ENCODE measurements around the gene RUNX1.

Gene RUNX1

GRCh38 chr21:34870246-34870645 lies 178.9 kb downstream of the RUNX1 start:
- Histone ChIP-seq H3K27me3 (replicated peaks; ENCODE audit: control insufficient read depth, insufficient read depth, low read length, poor library complexity, severe bottlenecking) (no peaks in the 10 kb centered on the region), H3K27ac (ENCODE audit: insufficient read depth, low read length, poor library complexity, severe bottlenecking) (no peak overlapping the region), H3K36me3 (ENCODE audit: control insufficient read depth, insufficient read depth, low read length) (peaks cover 62% of the 10 kb centered on the region), H3K4me3 (ENCODE audit: insufficient read depth, low read depth, low read length, poor library complexity, severe bottlenecking) (no peak overlapping the region), H3K4me1 (ENCODE audit: control insufficient read depth, insufficient read depth, low read length, poor library complexity, severe bottlenecking) (peaks cover 5% of the 10 kb centered on the region), H3K9me3 (ENCODE audit: control insufficient read depth, low read length) (no peaks in the 10 kb centered on the region)
- no peak for DNase-seq

GRCh38 chr21:34869545-34869944 lies 179.6 kb downstream of the RUNX1 start:
- Histone ChIP-seq H3K27ac (ENCODE audit: insufficient read depth, low read length, poor library complexity, severe bottlenecking) (no peak overlapping the region), H3K4me3 (ENCODE audit: insufficient read depth, low read depth, low read length, poor library complexity, severe bottlenecking) (no peak overlapping the region), H3K4me1 (ENCODE audit: control insufficient read depth, insufficient read depth, low read length, poor library complexity, severe bottlenecking) (peaks cover 5% of the 10 kb centered on the region), H3K36me3 (ENCODE audit: control insufficient read depth, insufficient read depth, low read length) (peaks cover 62% of the 10 kb centered on the region), H3K9me3 (ENCODE audit: control insufficient read depth, low read length) (no peaks in the 10 kb centered on the region), H3K27me3 (replicated peaks; ENCODE audit: control insufficient read depth, insufficient read depth, low read length, poor library complexity, severe bottlenecking) (no peaks in the 10 kb centered on the region)
- no peak for DNase-seq

- H3K9me3 ChIP-seq (ENCODE audit: control insufficient read depth, low read length), result no peaks in the 10 kb centered on the region
- peaks cover 64% of the 10 kb centered on the region for H3K36me3 ChIP-seq (ENCODE audit: control insufficient read depth, insufficient read depth, low read length)
- no peak overlapping the region for H3K27ac ChIP-seq (ENCODE audit: insufficient read depth, low read length, poor library complexity, severe bottlenecking)
- no peaks in the 10 kb centered on the region for H3K27me3 ChIP-seq (replicated peaks; ENCODE audit: control insufficient read depth, insufficient read depth, low read length, poor library complexity, severe bottlenecking)
- H3K4me1 ChIP-seq (ENCODE audit: control insufficient read depth, insufficient read depth, low read length, poor library complexity, severe bottlenecking), result peaks cover 5% of the 10 kb centered on the region
- no peak for DNase-seq
- no peak overlapping the region for H3K4me3 ChIP-seq (ENCODE audit: insufficient read depth, low read depth, low read length, poor library complexity, severe bottlenecking)
These were observed 181.3 kb downstream of the RUNX1 start for GRCh38 chr21:34867785-34868184.

GRCh38 chr21:34865400-34866241 lies 183.5 kb downstream of the RUNX1 start:
- H3K36me3 ChIP-seq (ENCODE audit: control insufficient read depth, insufficient read depth, low read length), result peaks cover 66% of the 10 kb centered on the region
- no peak for DNase-seq
- no peaks in the 10 kb centered on the region for H3K9me3 ChIP-seq (ENCODE audit: control insufficient read depth, low read length)
- no peak overlapping the region for H3K27ac ChIP-seq (ENCODE audit: insufficient read depth, low read length, poor library complexity, severe bottlenecking)
- no peak overlapping the region for H3K4me3 ChIP-seq (ENCODE audit: insufficient read depth, low read depth, low read length, poor library complexity, severe bottlenecking)
- peaks cover 5% of the 10 kb centered on the region for H3K4me1 ChIP-seq (ENCODE audit: control insufficient read depth, insufficient read depth, low read length, poor library complexity, severe bottlenecking)
- no peaks in the 10 kb centered on the region for H3K27me3 ChIP-seq (replicated peaks; ENCODE audit: control insufficient read depth, insufficient read depth, low read length, poor library complexity, severe bottlenecking)

GRCh38 chr21:34864370-34865149 lies 184.5 kb downstream of the RUNX1 start:
- H3K36me3 ChIP-seq (ENCODE audit: control insufficient read depth, insufficient read depth, low read length), result peaks cover 60% of the 10 kb centered on the region
- no peaks in the 10 kb centered on the region for H3K27me3 ChIP-seq (replicated peaks; ENCODE audit: control insufficient read depth, insufficient read depth, low read length, poor library complexity, severe bottlenecking)
- no peaks in the 10 kb centered on the region for H3K9me3 ChIP-seq (ENCODE audit: control insufficient read depth, low read length)
- no peak overlapping the region for H3K27ac ChIP-seq (ENCODE audit: insufficient read depth, low read length, poor library complexity, severe bottlenecking)
- peaks cover 5% of the 10 kb centered on the region for H3K4me1 ChIP-seq (ENCODE audit: control insufficient read depth, insufficient read depth, low read length, poor library complexity, severe bottlenecking)
- DNase-seq, result no peak
- H3K4me3 ChIP-seq (ENCODE audit: insufficient read depth, low read depth, low read length, poor library complexity, severe bottlenecking), result no peak overlapping the region

GRCh38 chr21:34862951-34863350 lies 186.2 kb downstream of the RUNX1 start:
- no peaks in the 10 kb centered on the region for H3K27me3 ChIP-seq (replicated peaks; ENCODE audit: control insufficient read depth, insufficient read depth, low read length, poor library complexity, severe bottlenecking)
- H3K4me1 ChIP-seq (ENCODE audit: control insufficient read depth, insufficient read depth, low read length, poor library complexity, severe bottlenecking), result peaks cover 5% of the 10 kb centered on the region
- no peak for DNase-seq
- H3K9me3 ChIP-seq (ENCODE audit: control insufficient read depth, low read length), result no peaks in the 10 kb centered on the region
- no peak overlapping the region for H3K27ac ChIP-seq (ENCODE audit: insufficient read depth, low read length, poor library complexity, severe bottlenecking)
- H3K4me3 ChIP-seq (ENCODE audit: insufficient read depth, low read depth, low read length, poor library complexity, severe bottlenecking), result no peak overlapping the region
- peaks cover 61% of the 10 kb centered on the region for H3K36me3 ChIP-seq (ENCODE audit: control insufficient read depth, insufficient read depth, low read length)

- Histone ChIP-seq H3K36me3 (ENCODE audit: control insufficient read depth, insufficient read depth, low read length) (peaks cover 73% of the 10 kb centered on the region), H3K9me3 (ENCODE audit: control insufficient read depth, low read length) (no peaks in the 10 kb centered on the region), H3K27ac (ENCODE audit: insufficient read depth, low read length, poor library complexity, severe bottlenecking) (no peak overlapping the region), H3K4me3 (ENCODE audit: insufficient read depth, low read depth, low read length, poor library complexity, severe bottlenecking) (no peak overlapping the region), H3K4me1 (ENCODE audit: control insufficient read depth, insufficient read depth, low read length, poor library complexity, severe bottlenecking) (no peaks in the 10 kb centered on the region), H3K27me3 (replicated peaks; ENCODE audit: control insufficient read depth, insufficient read depth, low read length, poor library complexity, severe bottlenecking) (no peaks in the 10 kb centered on the region)
- DNase-seq, result no peak
These were observed 187.8 kb downstream of the RUNX1 start for GRCh38 chr21:34861258-34861657.

GRCh38 chr21:34859976-34860653 lies 189.0 kb downstream of the RUNX1 start:
- H3K4me1 ChIP-seq (ENCODE audit: control insufficient read depth, insufficient read depth, low read length, poor library complexity, severe bottlenecking), result no peaks in the 10 kb centered on the region
- DNase-seq, result no peak
- no peaks in the 10 kb centered on the region for H3K9me3 ChIP-seq (ENCODE audit: control insufficient read depth, low read length)
- H3K27me3 ChIP-seq (replicated peaks; ENCODE audit: control insufficient read depth, insufficient read depth, low read length, poor library complexity, severe bottlenecking), result no peaks in the 10 kb centered on the region
- no peak overlapping the region for H3K4me3 ChIP-seq (ENCODE audit: insufficient read depth, low read depth, low read length, poor library complexity, severe bottlenecking)
- H3K36me3 ChIP-seq (ENCODE audit: control insufficient read depth, insufficient read depth, low read length), result peaks cover 76% of the 10 kb centered on the region
- no peak overlapping the region for H3K27ac ChIP-seq (ENCODE audit: insufficient read depth, low read length, poor library complexity, severe bottlenecking)

GRCh38 chr21:34858559-34858958 lies 190.5 kb downstream of the RUNX1 start:
- Histone ChIP-seq H3K27ac (ENCODE audit: insufficient read depth, low read length, poor library complexity, severe bottlenecking) (no peak overlapping the region), H3K4me1 (ENCODE audit: control insufficient read depth, insufficient read depth, low read length, poor library complexity, severe bottlenecking) (no peaks in the 10 kb centered on the region), H3K36me3 (ENCODE audit: control insufficient read depth, insufficient read depth, low read length) (peaks cover 75% of the 10 kb centered on the region), H3K4me3 (ENCODE audit: insufficient read depth, low read depth, low read length, poor library complexity, severe bottlenecking) (no peak overlapping the region), H3K27me3 (replicated peaks; ENCODE audit: control insufficient read depth, insufficient read depth, low read length, poor library complexity, severe bottlenecking) (no peaks in the 10 kb centered on the region), H3K9me3 (ENCODE audit: control insufficient read depth, low read length) (no peaks in the 10 kb centered on the region)
- DNase-seq, result no peak
